H1 (cell line): ENCODE measurements around the gene TBCEL. TPM values are rescaled to one million over a fixed set of nuclear protein-coding genes. Genes with fewer than 3 reads are reported as not detected.

Source experiments
- CTCF ChIA-PET: fragments of 300-600 bp; sonication (Branson Sonifier 250); formaldehyde crosslinking; loops from one replicate; lab custom pipeline; 2021; ENCODE audit not compliant: partially characterized antibody; lab: Charles Lee
- POLR2A ChIA-PET: fragments of 300-600 bp; sonication (Branson Sonifier 250); formaldehyde crosslinking; loops from one replicate; lab custom pipeline; 2021; ENCODE audit warnings: inconsistent platforms; ENCODE audit not compliant: partially characterized antibody; lab: Charles Lee
- DNase-seq, 2 experiments: peaks; one replicate each; pipeline versions ENCODE4 v3.0.0 to v3.0.0-alpha.2; 2010 to 2022; ENCODE audit warnings: low spot score in 2 of 2, low read depth in 1 of 2, mixed read lengths in 1 of 2
- FAIRE-seq: peaks from 2 replicates; lab custom pipeline; 2011; peaks lifted over from hg19 to GRCh38; lab: Jason Lieb, UNC
- H2AFZ ChIP-seq: 2 replicates; pipeline ENCODE4 v1.8.1; 2012; ENCODE audit warnings: low read length, inconsistent platforms
- H2AK5ac ChIP-seq: 2 replicates; pipeline ENCODE4 v1.6.1; 2013; ENCODE audit warnings: low read depth, low read length
- H2BK120ac ChIP-seq: replicated peaks from 2 replicates; pipeline ENCODE3; 2013; ENCODE audit warnings: low read depth, low read length, inconsistent platforms
- H2BK12ac ChIP-seq: 2 replicates; pipeline ENCODE4 v1.6.1; 2013; ENCODE audit warnings: low read depth, low read length
- H2BK15ac ChIP-seq: 2 replicates; pipeline ENCODE4 v1.6.1; 2013; ENCODE audit warnings: low read length
- H2BK20ac ChIP-seq: 2 replicates; pipeline ENCODE4 v1.6.1; 2013; ENCODE audit warnings: low read length
- H2BK5ac ChIP-seq: 2 replicates; pipeline ENCODE4 v1.6.1; 2013; ENCODE audit warnings: low read depth, low read length
- H3K14ac ChIP-seq: 2 replicates; pipeline ENCODE4 v1.6.1; 2013; ENCODE audit warnings: inconsistent platforms; ENCODE audit not compliant: insufficient read length
- H3K18ac ChIP-seq: 2 replicates; pipeline ENCODE4 v1.6.1; 2013; ENCODE audit warnings: low read length; ENCODE audit errors: extremely low read depth
- H3K23ac ChIP-seq: 2 replicates; pipeline ENCODE4 v1.6.1; 2013; ENCODE audit warnings: inconsistent platforms; ENCODE audit not compliant: insufficient read length
- H3K23me2 ChIP-seq: 2 replicates; pipeline ENCODE4 v1.6.1; 2013; ENCODE audit warnings: low read depth, low read length
- H3K27ac ChIP-seq: 2 replicates; pipeline ENCODE4 v1.6.1; 2011; ENCODE audit warnings: low read depth, low read length, inconsistent platforms
- H3K27me3 ChIP-seq, 4 experiments: replicated peaks in 1 of 4; 1 replicate in 1 of 4; 2 replicates in 3 of 4; pipeline versions ENCODE4 v1.6.1 to v1.8.1; 2011 to 2013; ENCODE audit warnings: low read length in 3 of 4, mild to moderate bottlenecking in 3 of 4, inconsistent platforms in 2 of 4, mixed read lengths in 2 of 4, moderate library complexity in 1 of 4; ENCODE audit not compliant: control insufficient read depth in 3 of 4, insufficient read depth in 3 of 4; ENCODE audit errors: extremely low read depth in 1 of 4
- H3K36me3 ChIP-seq, 4 experiments: 2 replicates each; pipeline versions ENCODE4 v1.6.1 to v1.8.1; 2011 to 2013; ENCODE audit warnings: mild to moderate bottlenecking in 4 of 4, low read length in 3 of 4, moderate library complexity in 2 of 4, control low read depth in 1 of 4, inconsistent platforms in 1 of 4; ENCODE audit not compliant: insufficient read depth in 4 of 4, control insufficient read depth in 2 of 4
- H3K4ac ChIP-seq: replicated peaks from 2 replicates; pipeline ENCODE3; 2013; ENCODE audit warnings: low read length, low read depth, mixed read lengths, inconsistent platforms; ENCODE audit not compliant: insufficient read length
- H3K4me1 ChIP-seq, 4 experiments: replicated peaks in 1 of 4; 1 replicate in 1 of 4; 2 replicates in 3 of 4; pipeline versions ENCODE4 v1.6.1 to v1.8.1; 2011 to 2013; ENCODE audit warnings: low read length in 3 of 4, inconsistent platforms in 2 of 4, mixed read lengths in 1 of 4; ENCODE audit not compliant: insufficient read depth in 4 of 4, control insufficient read depth in 3 of 4
- H3K4me2 ChIP-seq, 2 experiments: 2 replicates each; pipeline versions ENCODE4 v1.6.1 to v1.8.1; 2011 to 2013; ENCODE audit warnings: low read depth in 2 of 2, low read length in 2 of 2, control low read depth in 1 of 2, inconsistent platforms in 1 of 2, mild to moderate bottlenecking in 1 of 2; ENCODE audit not compliant: insufficient read depth in 1 of 2
- H3K4me3 ChIP-seq, 4 experiments: fragments of 200-600, 300-600 bp in 1 of 4; sonication (generic), shearing (Covaris generic), sonication (Bioruptor Twin) in 1 of 4; 2 replicates each; pipeline versions ENCODE4 v1.5.1 to v1.8.1; 2011 to 2016; ENCODE audit warnings: low read length in 4 of 4, low read depth in 3 of 4, control low read depth in 2 of 4, inconsistent platforms in 2 of 4, mild to moderate bottlenecking in 2 of 4, mixed read lengths in 1 of 4, moderate library complexity in 1 of 4; ENCODE audit not compliant: insufficient read depth in 2 of 4; ENCODE audit errors: extremely low read depth in 1 of 4
- H3K56ac ChIP-seq: replicated peaks from 2 replicates; pipeline ENCODE3; 2013; ENCODE audit warnings: low read depth, mild to moderate bottlenecking, mixed read lengths, low read length, inconsistent platforms; ENCODE audit not compliant: insufficient read length
- H3K79me1 ChIP-seq: 2 replicates; pipeline ENCODE4 v1.6.1; 2013; ENCODE audit warnings: low read depth, low read length, control low read depth
- H3K79me2 ChIP-seq, 2 experiments: 2 replicates each; pipeline versions ENCODE4 v1.6.1 to v1.8.1; 2012 to 2013; ENCODE audit warnings: low read length in 2 of 2, mild to moderate bottlenecking in 2 of 2, inconsistent platforms in 1 of 2; ENCODE audit not compliant: insufficient read depth in 2 of 2, control insufficient read depth in 1 of 2
- H3K9ac ChIP-seq, 4 experiments: replicated peaks in 1 of 4; 1 replicate in 1 of 4; 2 replicates in 3 of 4; pipeline versions ENCODE4 v1.6.1 to v1.8.1; 2011 to 2013; ENCODE audit warnings: low read depth in 3 of 4, low read length in 3 of 4, control low read depth in 2 of 4, mild to moderate bottlenecking in 2 of 4, moderate library complexity in 2 of 4, inconsistent platforms in 1 of 4; ENCODE audit errors: extremely low read depth in 1 of 4
- H3K9me3 ChIP-seq, 2 experiments: 2 replicates each; pipeline versions ENCODE4 v1.6.1 to v1.8.1; 2012 to 2013; ENCODE audit warnings: mild to moderate bottlenecking in 2 of 2, moderate library complexity in 2 of 2, control low read depth in 1 of 2, inconsistent platforms in 1 of 2, low read depth in 1 of 2, low read length in 1 of 2, mixed read lengths in 1 of 2; ENCODE audit not compliant: insufficient read depth in 2 of 2
- H4K20me1 ChIP-seq, 2 experiments: replicated peaks in 1 of 2; 2 replicates each; pipeline versions ENCODE3 to v1.8.1; 2011 to 2013; ENCODE audit warnings: inconsistent platforms in 2 of 2, low read length in 2 of 2, mild to moderate bottlenecking in 1 of 2; ENCODE audit not compliant: insufficient read depth in 2 of 2, control insufficient read depth in 1 of 2
- H4K5ac ChIP-seq: 2 replicates; pipeline ENCODE4 v1.6.1; 2013; ENCODE audit warnings: low read length, low read depth, mixed read lengths, inconsistent platforms; ENCODE audit not compliant: insufficient read length
- H4K8ac ChIP-seq: 2 replicates; pipeline ENCODE4 v1.8.0; 2013; ENCODE audit warnings: mild to moderate bottlenecking, moderate library complexity, low read length, inconsistent platforms; ENCODE audit not compliant: insufficient read depth; ENCODE audit errors: extremely low read depth
- H4K91ac ChIP-seq: replicated peaks from 2 replicates; pipeline ENCODE3; 2013; ENCODE audit warnings: low read length, mixed read lengths, inconsistent platforms; ENCODE audit not compliant: insufficient read length
- ATF2 ChIP-seq: IDR thresholded peaks from 2 replicates; pipeline ENCODE4 v1.6.1; 2012; ENCODE audit warnings: low read length, inconsistent platforms
- ATF3 ChIP-seq: IDR thresholded peaks from 2 replicates; pipeline ENCODE4 v1.6.1; 2011; ENCODE audit warnings: low read depth, mild to moderate bottlenecking, low read length; ENCODE audit not compliant: insufficient read depth
- HDAC6 ChIP-seq: IDR thresholded peaks from one replicate; pipeline ENCODE4 v1.7.1; 2012; ENCODE audit warnings: low read depth, mild to moderate bottlenecking, inconsistent platforms, low read length, moderate library complexity
- RNF2 ChIP-seq: fragments of 200-900, 300-1000 bp; sonication (generic); IDR thresholded peaks from 2 replicates; pipeline ENCODE4 v1.7.1; 2016; ENCODE audit warnings: borderline replicate concordance, low read depth, mild to moderate bottlenecking, antibody characterized with exemption, low read length; ENCODE audit not compliant: poor library complexity, severe bottlenecking; ENCODE audit errors: missing control alignments
- SUZ12 ChIP-seq: fragments of 200-600 bp; sonication (generic); IDR thresholded peaks from 2 replicates; pipeline ENCODE4 v1.6.1; 2012; ENCODE audit warnings: mild to moderate bottlenecking, inconsistent platforms, low read length, moderate library complexity, mixed read lengths
- TAF7 ChIP-seq: optimal IDR thresholded peaks from 2 replicates; pipeline ENCODE3; 2011; ENCODE audit warnings: low read depth, mild to moderate bottlenecking, inconsistent platforms, low read length, moderate library complexity, borderline replicate concordance
- TBP ChIP-seq: IDR thresholded peaks from 2 replicates; pipeline ENCODE4 v1.6.1; 2011; ENCODE audit warnings: low read depth, low read length, improper control_type of control experiment
- WGBS, 2 experiments: shearing (Covaris generic) in 1 of 2; methylation state at CpG; one replicate each; pipeline versions ENCODE4 v1.1.6 to v1.1.7; 2013 to 2015; ENCODE audit warnings: low lambda C conversion rate in 2 of 2, mixed read lengths in 2 of 2, inconsistent platforms in 1 of 2, low coverage in 1 of 2, missing lambda C conversion rate in 1 of 2; ENCODE audit not compliant: insufficient replicate concordance in 2 of 2, insufficient coverage in 1 of 2, insufficient read length in 1 of 2; ENCODE audit errors: extremely low coverage in 1 of 2, missing lambda C conversion rate in 1 of 2; 5-methylcytosine and 5-hydroxymethylcytosine counted together
- polyA plus RNA-seq, 7 experiments: library from polyadenylated mRNA; depleted of rRNA in 3 of 7; stranded (reverse) in 5 of 7; unstranded in 2 of 7; fragments of >200 nt in 5 of 7; fragments of 200-250 nt in 2 of 7; gene quantifications; 1 replicate in 5 of 7; 2 replicates in 1 of 7; 4 replicates in 1 of 7; pipeline versions ENCODE4 v1.2.1 to v1.2.3, GENCODE V29; 2011 to 2013; ENCODE audit warnings: missing spikeins in 2 of 7, mixed read lengths in 2 of 7
- total RNA-seq: library from RNA; stranded (reverse); fragmentation: NEBNext Ultra II Directional; extraction: Animal tissue kit (Norgen Biotek cat#: 25700); gene quantifications from 2 replicates; pipeline ENCODE4 v1.2.1, GENCODE V29; 2021

Gene TBCEL
- total and polyA plus RNA-seq, 2 of the 8 experiments (the other 6 are each of a cell fraction or from before 2014, with no cell fraction given) = 3.9 to 16.0 TPM

- no peak overlapping the region for H2BK15ac ChIP-seq
- no peak overlapping the region for H2BK120ac ChIP-seq
- DNase-seq (no peak), FAIRE-seq (no peak)
- H3K4me3 ChIP-seq = no peak overlapping the region
- no peaks in the 10 kb centered on the region for H3K36me3 ChIP-seq
- no peaks in the 10 kb centered on the region for H3K4me1 ChIP-seq
- no peaks in the 10 kb centered on the region for H3K27me3 ChIP-seq
- no peak overlapping the region for H4K8ac ChIP-seq
- H2AFZ ChIP-seq = no peak overlapping the region
- H3K9ac ChIP-seq = no peak overlapping the region
- H3K23ac ChIP-seq = no peak overlapping the region
- no peak overlapping the region for H4K5ac ChIP-seq
- WGBS, 2 experiments = 82% methylated on average over 6 of the region's 6 CpGs; no CpG with 5 or more reads in 1 of the 2 experiments
- no peak overlapping the region for H4K91ac ChIP-seq
- no peak overlapping the region for H3K56ac ChIP-seq
- no peaks in the 10 kb centered on the region for H3K79me2 ChIP-seq
- no peak overlapping the region for H2BK5ac ChIP-seq
- no peak overlapping the region for H3K18ac ChIP-seq
- no peaks in the 10 kb centered on the region for H3K23me2 ChIP-seq
- peaks cover 12 to 18% of the 10 kb centered on the region in 2 experiments for H3K9me3 ChIP-seq
- no peak overlapping the region for H2BK20ac ChIP-seq
- H3K4ac ChIP-seq = no peak overlapping the region
- no peaks in the 10 kb centered on the region for H4K20me1 ChIP-seq
- H3K79me1 ChIP-seq = no peaks in the 10 kb centered on the region
- H3K27ac ChIP-seq = no peak overlapping the region
- H3K4me2 ChIP-seq = no peak overlapping the region
- H2AK5ac ChIP-seq = no peak overlapping the region
- POLR2A ChIA-PET = no interaction called here
- H3K14ac ChIP-seq = no peak overlapping the region
- no peak overlapping the region for H2BK12ac ChIP-seq
- CTCF ChIA-PET = interaction anchor here (1.5 to 6.7 kb wide), 4 partner anchors 11 to 39 kb away, joined by 3 to 40 read pairs (median 9); no protein-coding TSS in a partner anchor
- TF ChIP-seq TBP = no peak
- no peak for TF ChIP-seq TAF7
- no peak for TF ChIP-seq ATF3
- TF ChIP-seq SUZ12 = no peak
- TF ChIP-seq ATF2 = no peak
- no peak for TF ChIP-seq RNF2
- TF ChIP-seq HDAC6 = no peak
Measured at GRCh38 chr11:121123496-121124069, 99.7 kb downstream of the TBCEL start.
